Heart right ventricle (tissue), 16 donors: ENCODE results near the gene KLF11. TPM values are rescaled to one million over a fixed set of nuclear protein-coding genes. Genes with fewer than 3 reads are reported as not detected.
A peak's percentile ranks its signal among the peaks of the same experiment; 100 is the strongest.
"Not testable (repeated sequence)": the region's sequence is repeated elsewhere in the genome, so short reads cannot be mapped to it uniquely, and the experiment has no call there.

Experiments
- ATAC-seq, 8 donors: fragments of 200-7000 bp; cut with Tn5 transposase; one replicate each; pipeline ENCODE4 v1.9.1; 2020; ENCODE audit warnings: mild to moderate bottlenecking in 8 of 8, moderate library complexity in 8 of 8, moderate number of reproducible peaks in 1 of 8
- DNase-seq, 2 donors: peaks; one replicate each; pipeline ENCODE4 v3.0.0-alpha.2; 2020
- H3K27ac ChIP-seq, 10 donors: fragments of 200-600 bp; sonication (generic) in 2 of 10; one replicate each; pipeline versions ENCODE4 v1.5.0 to v1.8.0; 2020 to 2022; ENCODE audit warnings: mild to moderate bottlenecking in 3 of 10
- H3K27me3 ChIP-seq, 7 donors: fragments of 200-600 bp; one replicate each; pipeline ENCODE4 v1.8.0; 2021 to 2022; ENCODE audit warnings: mild to moderate bottlenecking in 2 of 7
- H3K36me3 ChIP-seq, 9 donors: fragments of 200-600 bp; sonication (generic) in 1 of 9; one replicate each; pipeline versions ENCODE4 v1.5.0 to v1.8.0; 2020 to 2022; ENCODE audit warnings: mild to moderate bottlenecking in 2 of 9
- H3K4me1 ChIP-seq, 9 donors: fragments of 200-600 bp; sonication (generic) in 1 of 9; one replicate each; pipeline versions ENCODE4 v1.5.0 to v1.8.0; 2020 to 2022; ENCODE audit warnings: mild to moderate bottlenecking in 4 of 9
- H3K4me3 ChIP-seq, 10 donors: fragments of 200-600 bp; sonication (generic) in 2 of 10; one replicate each; pipeline versions ENCODE4 v1.5.0 to v1.8.0; 2020 to 2022; ENCODE audit warnings: mild to moderate bottlenecking in 7 of 10, moderate library complexity in 2 of 10
- H3K9me3 ChIP-seq, 11 donors: fragments of 200-600 bp in 10 of 11; sonication (generic) in 2 of 11; one replicate each; pipeline versions ENCODE4 v1.5.0 to v1.8.0; 2013 to 2022; ENCODE audit warnings: mild to moderate bottlenecking in 2 of 11, control low read depth in 1 of 11, moderate library complexity in 1 of 11
- WGBS, 2 donors: extraction: QIAGEN DNeasy Blood & Tissue Kit; methylation state at CpG; one replicate each; pipeline ENCODE4 v1.1.7; 2013; ENCODE audit warnings: inconsistent platforms in 1 of 2; 5-methylcytosine and 5-hydroxymethylcytosine counted together
- intact Hi-C, 10 donors: fragments of 100-400 bp; cut with DNase I; formaldehyde crosslinking; loops; one replicate each; pipeline versions ENCODE4 v1.11.1 to v1.14.2; 2022
- polyA plus RNA-seq, 2 donors: library from polyadenylated mRNA; stranded (reverse); fragments of 200-250 nt; gene quantifications; one replicate each; pipeline ENCODE4 v1.2.3, GENCODE V29; 2013
- total RNA-seq, 10 donors: library from RNA; stranded (reverse); fragmentation: NEBNext Ultra II Directional in 3 of 10; extraction: Animal tissue kit (Norgen Biotek cat#: 25700) in 3 of 10; gene quantifications; one replicate each; pipeline versions ENCODE4 v1.2.1 to v1.2.4, GENCODE V29; 2021 to 2023
- TF ChIP-seq, protein P1 (sequence below), 9 donors: fragments of 200-600 bp; sonication (generic) in 2 of 9; IDR thresholded peaks; one replicate each; pipeline versions ENCODE4 v1.5.0 to v1.8.0; 2021 to 2022; ENCODE audit warnings: antibody characterized with exemption in 9 of 9, mild to moderate bottlenecking in 5 of 9, moderate library complexity in 1 of 9
- donor health status: Arrhythmogenic right ventricular cardiomyopathy.
- donor health status: ischemic (EF 13 %, LVEDD 7.1; RV severe dilation, severe dysfunction).
- donor health status: healthy with polysubstance abuse.
- donor health status: DM: no; HTN: yes; CAD: no.
- donor health status: DM: no; HTN: no; CAD: no.
- donor health status: ischemic (EF 25% LVEDD 6.9; RV normal size, moderate dysfunction).
- donor health status: ischemic (EF 25% LVEDD 5.7; RV mildly dilated, moderate dysfunction).
- donor health status: healthy.
- donor health status: DM: yes; HTN: yes; CAD: no.
- donor health status: Ischemic cardiomyopathy.
- donor health status: ischemic (EF 35%, LVEDD 5.7; RV mildly dilated, moderate dysfunction).
- donor health status: nonischemic (EF 11% LVEDD 7.7; RV severe dilation, severe dysfunction).
- donor health status: DM: yes; HTN: yes; CAD: no.
- donor health status: PGD.
- donor health status: ischemic (EF 29% LVEDD 5.4; RV normal size, mild dysfunction).
- donor health status: nonischemic (EF 23%, LVEDD 6.1; RV moderate dilation, normal function).

The KLF11 gene
- total and polyA plus RNA-seq, 12 donors: 6.1 to 33.7 (median 19.3) TPM

DNA sequence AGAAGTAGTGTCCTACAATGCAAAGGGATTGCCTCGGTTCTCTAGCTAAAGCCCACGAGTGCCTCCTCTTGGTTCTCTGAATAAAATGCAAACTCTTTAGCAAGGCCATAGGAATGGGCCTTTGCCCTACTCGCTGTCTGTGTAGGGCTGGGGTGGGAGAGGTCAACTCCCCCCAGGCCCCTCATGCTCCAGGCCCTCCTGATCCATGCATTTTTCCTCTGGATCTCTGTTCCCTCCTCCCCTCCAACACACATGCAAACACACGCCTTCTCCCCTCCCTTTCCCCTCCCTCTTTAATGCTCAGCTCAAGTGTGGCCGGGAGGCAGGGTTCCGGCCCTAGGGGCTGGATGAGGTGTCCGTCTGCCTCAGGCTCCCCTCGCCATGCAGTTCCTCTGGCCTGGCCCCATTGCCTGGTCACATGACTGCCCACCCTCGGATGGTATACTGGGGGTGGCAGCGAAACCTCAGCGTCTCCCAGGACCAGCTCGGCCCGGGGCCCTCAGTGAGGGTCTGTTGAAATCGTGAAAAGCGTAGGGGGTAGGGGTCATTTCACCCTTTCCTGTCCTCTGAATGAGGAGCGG lies 14.9 kb upstream of the KLF11 start:
- no peaks in the 10 kb centered on the region for H3K27me3 ChIP-seq
- H3K36me3 ChIP-seq: no peaks in the 10 kb centered on the region
- TF ChIP-seq, protein P1, sequence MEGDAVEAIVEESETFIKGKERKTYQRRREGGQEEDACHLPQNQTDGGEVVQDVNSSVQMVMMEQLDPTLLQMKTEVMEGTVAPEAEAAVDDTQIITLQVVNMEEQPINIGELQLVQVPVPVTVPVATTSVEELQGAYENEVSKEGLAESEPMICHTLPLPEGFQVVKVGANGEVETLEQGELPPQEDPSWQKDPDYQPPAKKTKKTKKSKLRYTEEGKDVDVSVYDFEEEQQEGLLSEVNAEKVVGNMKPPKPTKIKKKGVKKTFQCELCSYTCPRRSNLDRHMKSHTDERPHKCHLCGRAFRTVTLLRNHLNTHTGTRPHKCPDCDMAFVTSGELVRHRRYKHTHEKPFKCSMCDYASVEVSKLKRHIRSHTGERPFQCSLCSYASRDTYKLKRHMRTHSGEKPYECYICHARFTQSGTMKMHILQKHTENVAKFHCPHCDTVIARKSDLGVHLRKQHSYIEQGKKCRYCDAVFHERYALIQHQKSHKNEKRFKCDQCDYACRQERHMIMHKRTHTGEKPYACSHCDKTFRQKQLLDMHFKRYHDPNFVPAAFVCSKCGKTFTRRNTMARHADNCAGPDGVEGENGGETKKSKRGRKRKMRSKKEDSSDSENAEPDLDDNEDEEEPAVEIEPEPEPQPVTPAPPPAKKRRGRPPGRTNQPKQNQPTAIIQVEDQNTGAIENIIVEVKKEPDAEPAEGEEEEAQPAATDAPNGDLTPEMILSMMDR (IDR thresholded peaks at IDR 0.05): peak in 4 of 9 donors; percentile 15 to 32 (median 18)
- peak overlapping the region; percentile 32 to 91 (median 83) for H3K27ac ChIP-seq
- intact Hi-C loops: loop anchor here in 1 of 10 donors (5.0 kb wide), 1 partner anchor 41 kb away; no protein-coding TSS in a partner anchor
- 80 to 82% methylated on average over 16 of the region's 16 CpGs for WGBS, 2 donors
- peak overlapping the region in 2 of 10 donors; percentile 25 to 45 for H3K4me3 ChIP-seq
- no peaks in the 10 kb centered on the region for H3K9me3 ChIP-seq
- DNase-seq (no peak), ATAC-seq (peak in 6 of 8 donors; percentile 1 to 22 (median 16))
- peaks cover 14 to 43% (median 34%) of the 10 kb centered on the region in 9 donors for H3K4me1 ChIP-seq

DNA sequence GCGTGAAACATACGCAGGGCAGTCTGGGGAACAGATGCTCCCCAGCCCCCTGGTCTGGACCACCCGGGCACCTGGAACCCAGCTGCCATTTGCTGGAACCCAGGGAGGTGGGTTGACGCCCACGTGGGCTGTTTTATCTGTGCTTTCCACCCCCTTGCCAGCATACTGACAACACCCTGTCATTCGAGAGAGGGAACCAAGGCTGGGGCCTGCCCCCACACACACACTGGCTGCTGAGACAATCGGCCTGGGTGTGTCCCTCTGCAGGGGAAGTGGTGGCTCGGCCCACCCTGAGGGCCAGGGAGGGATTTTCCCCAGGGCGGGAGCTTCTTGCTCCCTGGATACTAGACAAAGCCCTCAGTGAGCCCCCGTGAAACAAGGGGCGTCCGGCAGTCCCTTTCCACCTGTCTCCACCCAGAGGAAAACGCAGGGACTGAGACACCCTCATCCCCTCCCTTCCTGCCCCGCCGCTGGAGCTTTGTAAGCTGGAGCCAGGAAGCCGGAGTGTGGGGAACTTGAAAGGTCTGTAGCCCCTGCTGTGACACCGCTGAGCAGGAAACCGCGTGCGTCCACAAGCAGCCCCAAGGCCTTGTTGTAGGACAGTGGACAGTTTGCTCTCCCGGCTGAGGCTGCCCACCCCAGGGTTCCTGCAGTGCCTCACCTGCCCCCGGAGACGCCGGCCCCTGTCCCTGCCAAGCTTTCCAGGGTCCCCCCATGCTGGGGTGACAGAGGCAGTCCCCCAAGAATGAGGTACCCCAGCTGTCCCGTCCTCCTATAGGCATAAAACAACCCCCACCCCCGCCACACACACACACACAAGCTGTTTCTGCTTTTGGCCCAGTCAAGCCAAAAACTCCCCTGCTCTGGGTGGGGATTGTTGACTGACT lies 14.1 kb upstream of the KLF11 start:
- H3K27ac ChIP-seq: peak overlapping the region; percentile 65 to 91 (median 83)
- peak overlapping the region in 6 of 10 donors; percentile 10 to 45 (median 24) for H3K4me3 ChIP-seq
- no peaks in the 10 kb centered on the region for H3K9me3 ChIP-seq
- 43 to 47% methylated on average over 26 of the region's 26 CpGs for WGBS, 2 donors
- DNase-seq: peak; percentile 73 to 84
- intact Hi-C loops: loop anchor here in 1 of 10 donors (5.0 kb wide), 1 partner anchor 42 kb away; no protein-coding TSS in a partner anchor
- no peaks in the 10 kb centered on the region for H3K36me3 ChIP-seq
- peaks cover 14 to 44% (median 34%) of the 10 kb centered on the region in 9 donors for H3K4me1 ChIP-seq
- TF ChIP-seq, protein P1 (IDR thresholded peaks at IDR 0.05): peak in 3 of 9 donors; percentile 21 to 30 (median 29)
- no peaks in the 10 kb centered on the region for H3K27me3 ChIP-seq
- ATAC-seq: peak; percentile 81 to 92 (median 88)

DNA sequence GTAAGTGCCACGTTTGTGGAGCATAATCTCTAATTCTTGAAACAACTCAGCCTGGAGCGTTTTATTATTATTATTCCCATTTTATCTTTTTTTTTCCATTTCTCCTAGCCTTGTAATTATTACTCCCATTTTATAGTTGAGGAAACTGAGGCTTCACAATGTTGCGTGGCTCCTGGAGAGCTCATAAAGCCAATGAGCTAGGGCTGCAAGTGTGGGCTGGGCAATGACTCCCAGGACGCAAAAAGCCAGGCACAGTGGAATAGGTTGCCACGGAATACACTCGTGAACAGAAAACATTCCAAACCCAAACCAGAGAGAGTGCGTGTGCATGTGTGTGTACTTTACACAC lies 13.5 kb upstream of the KLF11 start:
- DNase-seq: no peak

GRCh38 chr2:10030311-10030736 lies 13.0 kb upstream of the KLF11 start:
- WGBS, 2 donors: 49 to 61% methylated on average over 9 of the region's 9 CpGs
- DNase-seq (no peak), ATAC-seq (peak in 1 of 8 donors; percentile 6)
- H3K27me3 ChIP-seq: no peaks in the 10 kb centered on the region
- H3K4me3 ChIP-seq: no peak overlapping the region
- no peaks in the 10 kb centered on the region for H3K36me3 ChIP-seq
- H3K27ac ChIP-seq: peak overlapping the region in 9 of 10 donors; percentile 65 to 91 (median 83)
- intact Hi-C loops: no loop called here
- TF ChIP-seq, protein P1 (IDR thresholded peaks at IDR 0.05): no peak
- H3K9me3 ChIP-seq: no peaks in the 10 kb centered on the region
- H3K4me1 ChIP-seq: peaks cover 14 to 55% (median 43%) of the 10 kb centered on the region in 9 donors

More for the DNA sequence above, 13.5 kb upstream of the KLF11 start:
- Histone ChIP-seq H3K27ac (peak overlapping the region; percentile 65 to 91 (median 83)), H3K4me1 (peaks cover 14 to 50% (median 39%) of the 10 kb centered on the region in 9 donors), H3K4me3 (peak overlapping the region in 5 of 10 donors; percentile 14 to 45 (median 25)), H3K9me3 (no peaks in the 10 kb centered on the region), H3K27me3 (no peaks in the 10 kb centered on the region), H3K36me3 (no peaks in the 10 kb centered on the region)
- TF ChIP-seq, protein P1 (IDR thresholded peaks at IDR 0.05): no peak
- 75 to 79% methylated on average over 7 of the region's 7 CpGs for WGBS, 2 donors
- intact Hi-C loops: loop anchor here in 1 of 10 donors (5.0 kb wide), 1 partner anchor 43 kb away; no protein-coding TSS in a partner anchor
- no peak for ATAC-seq

DNA sequence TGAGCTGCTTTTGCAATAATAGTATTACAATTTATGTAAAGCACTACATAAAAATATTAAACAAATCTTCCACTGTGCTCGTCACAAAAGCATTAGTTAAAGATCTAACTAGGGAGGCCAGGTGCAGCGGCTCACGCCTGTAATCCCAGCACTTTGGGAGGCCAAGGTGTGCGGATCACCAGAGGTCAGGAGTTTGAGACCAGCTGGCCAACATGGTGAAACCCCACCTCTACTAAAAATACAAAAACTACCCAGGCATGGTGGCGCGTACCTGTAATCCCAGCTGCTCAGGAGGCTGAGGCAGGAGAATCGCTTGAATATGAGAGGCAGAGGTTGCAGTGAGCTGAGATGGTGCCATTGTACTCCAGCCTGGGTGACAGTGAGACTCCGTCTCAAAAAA lies 12.6 kb upstream of the KLF11 start:
- H3K4me3 ChIP-seq, intact Hi-C loops, H3K9me3 ChIP-seq, H3K36me3 ChIP-seq, ATAC-seq, H3K27me3 ChIP-seq, DNase-seq: not testable (repeated sequence)
- peaks cover 14 to 60% (median 48%) of the 10 kb centered on the region in 9 donors for H3K4me1 ChIP-seq
- peak overlapping the region in 7 of 10 donors; percentile 80 to 91 (median 88) for H3K27ac ChIP-seq
- 91 to 97% methylated on average over 8 of the region's 8 CpGs for WGBS, 2 donors
